Esophagus (tissue), 2 donors: ENCODE data around the gene PARP8. TPM values are rescaled to one million over a fixed set of nuclear protein-coding genes. Genes with fewer than 3 reads are reported as not detected.

Source experiments
- H3K27ac ChIP-seq, 2 donors: one replicate each; pipeline ENCODE4 v1.5.1; 2013; ENCODE audit warnings: low read depth in 2 of 2, mild to moderate bottlenecking in 2 of 2, inconsistent platforms in 1 of 2, low read length in 1 of 2, moderate library complexity in 1 of 2
- H3K27me3 ChIP-seq, 2 donors: one replicate each; pipeline ENCODE4 v1.6.1; 2013; ENCODE audit warnings: low read length in 2 of 2, control low read depth in 1 of 2, mild to moderate bottlenecking in 1 of 2; ENCODE audit not compliant: insufficient read depth in 2 of 2, control insufficient read depth in 1 of 2
- H3K36me3 ChIP-seq, 2 donors: one replicate each; pipeline ENCODE4 v1.6.1; 2013; ENCODE audit warnings: low read length in 1 of 2; ENCODE audit not compliant: control insufficient read depth in 2 of 2, insufficient read depth in 2 of 2
- H3K4me1 ChIP-seq, 2 donors: one replicate each; pipeline ENCODE4 v1.6.1; 2013; ENCODE audit warnings: low read length in 1 of 2; ENCODE audit not compliant: control insufficient read depth in 2 of 2, insufficient read depth in 2 of 2
- H3K4me3 ChIP-seq, 2 donors: one replicate each; pipeline ENCODE4 v1.5.1; 2013; ENCODE audit warnings: low read length in 2 of 2, mild to moderate bottlenecking in 2 of 2, low read depth in 1 of 2, moderate library complexity in 1 of 2
- H3K9me3 ChIP-seq, 2 donors: one replicate each; pipeline ENCODE4 v1.6.1; 2013; ENCODE audit warnings: mild to moderate bottlenecking in 2 of 2, low read depth in 1 of 2, low read length in 1 of 2, moderate library complexity in 1 of 2; ENCODE audit not compliant: control insufficient read depth in 2 of 2, insufficient read depth in 1 of 2
- WGBS, 2 donors: extraction: QIAGEN DNeasy Blood & Tissue Kit; methylation state at CpG; one replicate each; pipeline ENCODE4 v1.1.7; 2013; 5-methylcytosine and 5-hydroxymethylcytosine counted together
- polyA plus RNA-seq, 2 donors: library from polyadenylated mRNA; stranded (reverse); fragments of 200-250 nt; gene quantifications; one replicate each; pipeline ENCODE4 v1.2.3, GENCODE V29; 2013
- donor health status: healthy with polysubstance abuse.
- donor health status: Bipolar disorder and iron deficiency.

Gene PARP8
- polyA plus RNA-seq, 2 donors: 4.5 to 5.6 TPM

DNA sequence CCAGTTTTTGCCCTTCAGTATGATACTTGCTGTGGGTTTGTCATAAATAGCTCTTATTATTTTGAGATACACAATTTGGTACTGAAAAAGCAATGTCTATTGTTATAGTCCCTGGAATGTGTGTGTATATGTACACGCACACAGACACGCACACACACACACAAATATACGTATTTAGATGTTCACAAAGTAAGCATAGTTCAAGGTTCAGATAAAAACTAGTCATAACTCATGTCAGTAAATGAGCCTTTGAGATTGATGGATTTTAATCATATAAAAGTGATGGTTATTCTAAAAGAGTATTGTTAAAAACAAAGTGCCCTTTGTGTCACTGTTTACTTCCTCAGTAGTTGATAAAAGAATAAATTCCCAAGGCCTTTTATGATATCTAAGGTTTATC is 147.3 kb downstream of the PARP8 start:
- H3K4me1 ChIP-seq: no peaks in the 10 kb centered on the region
- H3K27me3 ChIP-seq: no peaks in the 10 kb centered on the region
- no peak overlapping the region for H3K27ac ChIP-seq
- no peaks in the 10 kb centered on the region for H3K36me3 ChIP-seq
- no peak overlapping the region for H3K4me3 ChIP-seq
- 95 to 96% methylated on average over 3 of the region's 3 CpGs for WGBS, 2 donors
- H3K9me3 ChIP-seq: no peaks in the 10 kb centered on the region

GRCh38 chr5:50814556-50814955 is 148.1 kb downstream of the PARP8 start:
- Histone ChIP-seq H3K27ac (no peak overlapping the region), H3K9me3 (no peaks in the 10 kb centered on the region), H3K4me1 (no peaks in the 10 kb centered on the region), H3K36me3 (no peaks in the 10 kb centered on the region), H3K27me3 (no peaks in the 10 kb centered on the region), H3K4me3 (no peak overlapping the region)
- 79 to 92% methylated on average over 6 of the region's 6 CpGs for WGBS, 2 donors

DNA sequence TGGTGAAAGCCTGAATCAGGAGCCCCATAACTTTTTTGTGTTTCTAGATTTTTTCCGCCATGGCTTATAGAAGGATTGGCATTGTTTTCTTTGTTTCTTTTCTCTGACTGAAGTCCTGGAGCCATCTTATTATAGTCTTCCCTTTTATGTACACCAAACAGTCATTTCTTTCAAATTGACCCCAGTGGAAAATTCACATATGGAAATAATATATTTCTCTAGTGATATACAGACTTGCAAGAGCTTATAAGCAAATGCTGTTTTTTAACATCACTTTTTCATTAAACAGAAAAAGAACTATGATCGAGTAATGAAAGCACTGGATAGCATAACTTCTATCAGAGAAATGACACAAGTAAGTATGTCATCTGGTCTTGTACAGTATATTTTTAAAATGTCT is 155.6 kb downstream of the PARP8 start:
- H3K36me3 ChIP-seq: peaks cover 0 to 2% of the 10 kb centered on the region in 2 donors
- H3K4me3 ChIP-seq: no peak overlapping the region
- H3K27me3 ChIP-seq: no peaks in the 10 kb centered on the region
- no peaks in the 10 kb centered on the region for H3K4me1 ChIP-seq
- H3K27ac ChIP-seq: no peak overlapping the region
- H3K9me3 ChIP-seq: no peaks in the 10 kb centered on the region
- WGBS, 2 donors: 93 to 95% methylated on average over 2 of the region's 2 CpGs

GRCh38 chr5:50822761-50823160 is 156.3 kb downstream of the PARP8 start:
- Histone ChIP-seq H3K27ac (no peak overlapping the region), H3K36me3 (peaks cover 0 to 2% of the 10 kb centered on the region in 2 donors), H3K4me3 (no peak overlapping the region), H3K4me1 (no peaks in the 10 kb centered on the region), H3K9me3 (no peaks in the 10 kb centered on the region), H3K27me3 (no peaks in the 10 kb centered on the region)
- WGBS, 2 donors: 81 to 87% methylated on average over 3 of the region's 3 CpGs

GRCh38 chr5:50823568-50823967 is 157.1 kb downstream of the PARP8 start:
- WGBS, 2 donors: 81 to 86% methylated on average over 6 of the region's 6 CpGs
- peaks cover 0 to 2% of the 10 kb centered on the region in 2 donors for H3K36me3 ChIP-seq
- H3K4me1 ChIP-seq: no peaks in the 10 kb centered on the region
- H3K27ac ChIP-seq: no peak overlapping the region
- H3K9me3 ChIP-seq: no peaks in the 10 kb centered on the region
- H3K4me3 ChIP-seq: no peak overlapping the region
- H3K27me3 ChIP-seq: no peaks in the 10 kb centered on the region

DNA sequence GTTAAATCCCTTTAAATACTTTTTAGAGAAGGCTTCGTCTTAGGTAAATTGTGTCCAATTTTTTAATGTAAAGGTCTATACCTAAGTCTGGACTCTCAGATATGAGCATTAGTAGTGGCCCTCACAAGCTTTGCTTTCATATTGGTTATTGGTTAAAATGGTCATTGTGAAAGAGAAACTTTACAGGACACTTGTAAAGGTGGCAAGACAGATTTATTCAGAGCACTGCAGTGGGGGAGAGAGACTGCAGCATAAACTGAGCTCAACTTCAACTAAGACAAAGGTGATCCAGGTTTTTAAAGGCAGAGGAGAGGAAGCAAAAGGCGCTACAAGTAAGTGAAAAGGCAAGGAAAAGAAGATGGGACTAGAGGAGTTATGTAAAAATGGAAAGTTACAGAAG is 157.7 kb downstream of the PARP8 start:
- no peaks in the 10 kb centered on the region for H3K9me3 ChIP-seq
- no peaks in the 10 kb centered on the region for H3K27me3 ChIP-seq
- 94 to 97% methylated on average over 2 of the region's 2 CpGs for WGBS, 2 donors
- no peaks in the 10 kb centered on the region for H3K4me1 ChIP-seq
- peaks cover 2% of the 10 kb centered on the region in 2 donors for H3K36me3 ChIP-seq
- H3K27ac ChIP-seq: no peak overlapping the region
- no peak overlapping the region for H3K4me3 ChIP-seq

- Histone ChIP-seq H3K4me3 (no peak overlapping the region), H3K27me3 (no peaks in the 10 kb centered on the region), H3K9me3 (no peaks in the 10 kb centered on the region), H3K36me3 (peaks cover 2% of the 10 kb centered on the region in 2 donors), H3K4me1 (no peaks in the 10 kb centered on the region), H3K27ac (no peak overlapping the region)
- 53 to 99% methylated on average over 1 of the region's 1 CpG for WGBS, 2 donors
These were observed 161.2 kb downstream of the PARP8 start for GRCh38 chr5:50827516-50828247.

DNA sequence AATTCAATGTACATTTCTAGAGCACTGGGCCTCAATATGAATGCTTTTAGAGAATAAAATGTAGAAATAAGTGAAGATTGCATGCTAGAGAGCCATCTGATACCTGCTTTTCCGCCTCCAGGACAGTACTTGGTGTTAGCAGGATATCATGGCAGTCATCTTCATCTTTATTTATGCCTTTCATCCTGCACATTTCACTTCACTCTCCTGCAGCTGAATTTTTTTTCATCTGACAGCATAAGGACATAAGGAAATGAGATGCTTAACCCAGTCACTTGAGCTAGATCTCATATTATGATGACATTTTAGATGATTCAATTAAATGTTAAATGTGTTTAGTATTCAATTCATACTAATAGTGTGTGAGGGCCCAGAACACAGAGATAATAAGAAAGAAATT is 162.6 kb downstream of the PARP8 start:
- H3K27me3 ChIP-seq: no peaks in the 10 kb centered on the region
- H3K36me3 ChIP-seq: peaks cover 0 to 2% of the 10 kb centered on the region in 2 donors
- no peaks in the 10 kb centered on the region for H3K4me1 ChIP-seq
- H3K4me3 ChIP-seq: no peak overlapping the region
- no peak overlapping the region for H3K27ac ChIP-seq
- 97 to 100% methylated on average over 1 of the region's 1 CpG for WGBS, 2 donors
- H3K9me3 ChIP-seq: no peaks in the 10 kb centered on the region

- 92% methylated on average over 4 of the region's 4 CpGs for WGBS, 2 donors
- no peaks in the 10 kb centered on the region for H3K9me3 ChIP-seq
- no peaks in the 10 kb centered on the region for H3K4me1 ChIP-seq
- H3K27me3 ChIP-seq: no peaks in the 10 kb centered on the region
- peaks cover 0 to 2% of the 10 kb centered on the region in 2 donors for H3K36me3 ChIP-seq
- H3K27ac ChIP-seq: no peak overlapping the region
- H3K4me3 ChIP-seq: no peak overlapping the region
These were observed 166.3 kb downstream of the PARP8 start for GRCh38 chr5:50832657-50833284.

DNA sequence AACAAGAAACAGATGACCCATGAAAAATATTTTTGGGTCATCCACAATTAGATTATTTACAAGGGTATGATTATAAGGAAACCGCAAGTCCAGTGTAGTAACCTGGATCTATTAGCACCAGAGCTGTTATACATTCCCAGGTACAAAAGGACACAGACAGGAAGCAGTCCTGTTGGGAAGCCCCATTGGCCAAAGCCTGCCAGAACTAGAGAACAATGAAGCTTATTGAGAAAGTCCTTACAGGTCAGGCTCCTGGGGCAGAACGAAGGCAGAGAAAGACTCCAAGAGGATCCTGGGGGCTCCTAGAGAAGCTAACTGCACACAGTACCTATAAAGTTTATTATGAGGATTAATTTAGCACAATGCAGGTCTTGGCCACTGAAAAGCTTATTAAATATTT is 169.9 kb downstream of the PARP8 start:
- Histone ChIP-seq H3K4me3 (no peak overlapping the region), H3K27ac (no peak overlapping the region), H3K36me3 (no peaks in the 10 kb centered on the region), H3K27me3 (no peaks in the 10 kb centered on the region), H3K4me1 (no peaks in the 10 kb centered on the region), H3K9me3 (no peaks in the 10 kb centered on the region)
- 95 to 99% methylated on average over 2 of the region's 2 CpGs for WGBS, 2 donors
